Measurements from ENCODE around the gene IL12A.

IL12A gene

DNA sequence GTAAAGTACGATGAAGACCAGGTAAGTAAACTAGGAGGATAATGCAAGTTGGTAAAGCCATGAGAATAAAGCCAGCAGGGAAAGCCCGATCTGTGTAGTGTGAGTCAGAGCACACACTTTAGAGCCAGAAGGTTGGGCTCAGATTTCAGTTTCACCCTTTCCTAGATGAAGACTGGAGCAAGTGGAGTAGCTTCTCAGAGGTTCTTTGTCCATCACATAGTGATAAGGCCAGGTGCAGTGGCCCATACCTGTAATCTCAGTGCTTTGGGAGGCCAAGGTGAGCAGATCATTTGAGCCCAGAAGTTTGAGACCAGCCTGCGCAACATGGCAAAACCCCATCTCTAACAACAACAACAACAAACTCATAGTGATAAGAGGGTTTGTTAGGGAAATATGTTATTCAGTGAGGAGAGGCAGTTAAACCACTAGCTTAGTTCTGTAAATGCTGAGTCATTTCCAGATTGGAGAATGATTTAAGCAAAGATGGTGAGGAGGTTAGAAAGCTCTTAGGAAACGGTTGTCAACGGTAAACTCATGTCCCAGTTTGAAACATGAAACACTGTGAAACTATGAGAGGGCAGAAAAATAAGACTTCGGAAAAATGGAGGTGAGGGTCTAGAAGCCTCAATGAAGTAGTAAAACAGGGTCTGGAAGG, 39.0 kb downstream of the IL12A start:
- no peak for DNase-seq (ENCODE audit: low read depth)

DNA sequence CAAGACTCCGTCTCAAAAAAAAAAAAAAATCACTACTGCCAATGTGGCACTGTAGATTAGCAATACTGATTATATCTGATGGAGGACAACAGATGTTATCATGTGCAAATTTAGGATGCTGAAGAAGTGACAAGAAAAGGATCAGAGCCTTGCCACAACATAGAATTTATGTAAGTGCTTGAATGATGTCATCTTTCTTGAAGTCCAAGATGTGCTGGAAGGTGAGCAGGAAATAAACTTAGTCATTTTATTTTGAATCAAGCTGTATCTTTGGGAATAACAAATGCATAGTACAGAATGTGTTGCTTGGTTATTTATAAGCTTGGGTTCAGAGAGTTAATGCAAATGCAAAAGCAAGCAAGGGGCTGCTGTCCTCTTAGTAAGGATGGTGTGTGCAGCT, 47.1 kb downstream of the IL12A start:
- no peak for DNase-seq (ENCODE audit: low read depth)

DNA sequence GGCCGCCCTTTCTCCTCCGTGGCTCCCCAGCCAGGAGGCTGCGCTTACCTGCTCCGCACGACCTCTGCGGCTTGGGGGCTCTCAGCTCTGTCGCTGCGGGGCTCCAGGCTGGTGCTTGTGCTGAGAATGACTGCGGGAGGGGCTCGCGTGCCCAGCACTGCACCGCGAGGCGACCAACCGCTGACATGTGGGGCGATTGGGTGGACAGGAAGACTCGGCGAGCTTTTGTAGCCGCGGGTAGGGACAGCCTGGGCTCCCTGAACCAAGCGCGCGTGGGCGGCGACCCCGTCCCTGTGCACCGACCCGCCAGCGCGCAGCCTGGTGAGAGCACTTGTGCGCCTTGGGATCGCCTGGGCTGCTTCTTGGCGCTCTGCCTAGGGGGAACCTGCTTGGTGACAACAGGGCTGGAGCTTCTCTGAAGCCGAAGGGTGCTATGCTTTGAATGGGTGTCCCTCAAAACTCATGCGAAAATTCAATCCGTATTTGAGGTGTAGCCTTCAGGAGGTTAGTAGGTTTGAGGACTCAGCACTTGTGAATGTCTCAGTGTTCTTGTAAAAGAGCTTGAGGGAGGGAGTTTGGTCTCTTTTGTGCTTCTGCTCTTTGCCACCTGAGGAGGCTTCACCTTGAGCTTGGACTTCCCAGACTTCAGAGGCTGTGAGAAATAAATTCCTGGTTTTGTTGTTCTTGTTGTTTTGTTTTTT, 50.4 kb downstream of the IL12A start:
- DNase-seq (ENCODE audit: low read depth): no peak

DNA sequence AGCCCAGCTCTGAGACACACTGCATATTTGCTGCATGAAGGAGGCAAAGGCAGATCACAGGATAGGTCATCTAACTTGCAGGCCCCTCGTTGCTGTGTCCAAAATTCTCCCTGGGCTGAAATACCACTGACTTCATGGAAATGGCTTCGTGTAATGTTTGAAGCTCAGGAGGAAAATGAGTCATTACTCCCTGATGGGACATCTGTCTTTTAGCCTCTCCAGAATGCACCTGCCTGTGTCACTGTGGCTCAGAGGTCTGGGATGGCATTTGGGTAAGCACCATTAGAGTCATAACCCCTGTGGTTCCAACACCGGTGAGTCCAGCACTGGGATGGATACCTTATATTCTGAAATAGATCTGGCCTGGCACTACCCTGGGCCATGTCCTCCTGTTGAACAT, 51.5 kb downstream of the IL12A start:
- no peak for DNase-seq (ENCODE audit: low read depth)

DNA sequence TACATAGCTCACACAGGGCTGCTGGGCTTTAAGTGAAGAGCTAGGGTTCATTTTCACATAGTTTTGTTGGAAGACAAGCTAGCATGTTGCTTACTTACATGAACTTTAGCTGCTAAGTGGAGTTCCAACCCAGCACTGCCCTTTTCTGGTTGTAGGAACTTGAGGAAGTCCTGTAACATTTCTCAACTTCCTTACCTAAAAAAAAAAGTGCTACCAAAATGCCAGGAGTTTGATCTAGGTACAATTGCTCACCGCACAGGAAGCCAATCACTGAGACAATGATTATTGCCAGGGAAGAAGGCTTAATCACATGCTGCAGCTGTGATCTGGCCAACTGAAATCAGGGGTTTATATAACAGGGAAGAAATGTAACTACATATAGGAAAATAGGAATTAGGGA, 52.8 kb downstream of the IL12A start:
- no peak for DNase-seq (ENCODE audit: low read depth)

DNA sequence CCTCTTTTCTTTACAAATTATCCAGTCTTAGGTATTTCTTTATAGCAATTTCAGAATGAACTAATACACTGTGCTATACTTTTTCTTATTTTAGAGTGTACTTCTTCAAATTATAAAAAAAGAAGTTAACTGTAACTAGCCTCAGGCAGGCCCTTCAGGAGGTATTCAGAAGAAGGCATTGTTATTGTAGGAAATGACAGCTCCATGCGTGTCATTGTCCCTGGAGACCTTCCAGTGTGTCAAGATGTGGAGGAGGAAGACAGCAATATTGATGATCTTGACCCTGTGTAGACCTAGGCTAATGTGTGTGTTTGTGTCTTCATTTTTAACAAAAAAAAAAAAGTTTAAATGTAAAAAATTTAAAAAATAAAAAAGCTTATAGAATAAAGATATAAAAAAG, 55.5 kb downstream of the IL12A start:
- DNase-seq (ENCODE audit: low read depth): no peak
